Measurements from ENCODE around the gene MRLN.

GRCh38 chr10:59688921-59689351 lies 64.3 kb downstream of the MRLN start:
- TF ChIP-seq EZH2 (IDR thresholded peaks at IDR 0.05; ENCODE audit: low read length) (no peak), CTCF (optimal IDR thresholded peaks at IDR 0.05 in 1 of 3, IDR thresholded peaks at IDR 0.05 in 1 of 3, conservative IDR thresholded peaks at IDR 0.05 in 1 of 3; ENCODE audit: extremely low read depth in 1 of 3, insufficient read depth in 2 of 3, low read length in 3 of 3) (no peak)
